SK-N-SH treated with all-trans-retinoic acid at 6 μM for 48 hours (cell line): ENCODE data around the gene FBXW4.

ENCODE experiments used
- ARNTL ChIP-seq: fragments of 450-650 bp; formaldehyde crosslinking; IDR thresholded peaks from 2 replicates; pipeline ENCODE4 v1.5.0; 2020; ENCODE audit warnings: low read depth, mild to moderate bottlenecking, moderate library complexity, borderline replicate concordance
- CSDC2 ChIP-seq: fragments of 250-450 bp; sonication (Bioruptor Pico); IDR thresholded peaks from 2 replicates; pipeline ENCODE4 v1.5.0; 2020; ENCODE audit warnings: mild to moderate bottlenecking, moderate library complexity
- ESRRG ChIP-seq: fragments of 250-450 bp; sonication (Bioruptor Pico); IDR thresholded peaks from 2 replicates; pipeline ENCODE4 v1.6.1; 2021; ENCODE audit warnings: mild to moderate bottlenecking
- GLIS3 ChIP-seq: fragments of 250-450 bp; sonication (Bioruptor Pico); IDR thresholded peaks from 2 replicates; pipeline ENCODE4 v1.5.0; 2020; ENCODE audit warnings: mild to moderate bottlenecking, moderate library complexity
- ISL1 ChIP-seq: fragments of 250-450 bp; sonication (Bioruptor Pico); IDR thresholded peaks from 2 replicates; pipeline ENCODE4 v2.1.2; 2022; ENCODE audit warnings: mild to moderate bottlenecking, moderate library complexity
- TOX ChIP-seq: fragments of 250-450 bp; sonication (Bioruptor Pico); IDR thresholded peaks from 2 replicates; pipeline ENCODE4 v1.8.0; 2021; ENCODE audit warnings: mild to moderate bottlenecking, moderate library complexity, borderline replicate concordance
- ZC3H10 ChIP-seq: fragments of 250-450 bp; sonication (Bioruptor Pico); IDR thresholded peaks from 2 replicates; pipeline ENCODE4 v1.5.1; 2021; ENCODE audit warnings: mild to moderate bottlenecking, moderate library complexity
- ZFP30 ChIP-seq: fragments of 450-650 bp; formaldehyde crosslinking; IDR thresholded peaks from 2 replicates; pipeline ENCODE4 v1.5.0; 2022; ENCODE audit warnings: mild to moderate bottlenecking, moderate library complexity
- ZNF8 ChIP-seq: fragments of 450-650 bp; formaldehyde crosslinking; IDR thresholded peaks from 2 replicates; pipeline ENCODE4 v1.5.0; 2020; ENCODE audit warnings: mild to moderate bottlenecking, moderate library complexity
- TF ChIP-seq, protein P1 (sequence below): fragments of 250-450 bp; sonication (Bioruptor Pico); IDR thresholded peaks from 2 replicates; pipeline ENCODE4 v1.8.0; 2020; ENCODE audit warnings: mild to moderate bottlenecking, moderate library complexity, borderline replicate concordance
- TF ChIP-seq, protein P2 (sequence below): fragments of 250-450 bp; sonication (Bioruptor Pico); IDR thresholded peaks from 2 replicates; pipeline ENCODE4 v1.5.0; 2020; ENCODE audit warnings: mild to moderate bottlenecking, moderate library complexity
- TF ChIP-seq, protein P3 (sequence below): fragments of 250-450 bp; sonication (Bioruptor Pico); IDR thresholded peaks from 2 replicates; pipeline ENCODE4 v1.8.0; 2021; ENCODE audit warnings: low read depth, mild to moderate bottlenecking, moderate library complexity, borderline replicate concordance

DNA sequence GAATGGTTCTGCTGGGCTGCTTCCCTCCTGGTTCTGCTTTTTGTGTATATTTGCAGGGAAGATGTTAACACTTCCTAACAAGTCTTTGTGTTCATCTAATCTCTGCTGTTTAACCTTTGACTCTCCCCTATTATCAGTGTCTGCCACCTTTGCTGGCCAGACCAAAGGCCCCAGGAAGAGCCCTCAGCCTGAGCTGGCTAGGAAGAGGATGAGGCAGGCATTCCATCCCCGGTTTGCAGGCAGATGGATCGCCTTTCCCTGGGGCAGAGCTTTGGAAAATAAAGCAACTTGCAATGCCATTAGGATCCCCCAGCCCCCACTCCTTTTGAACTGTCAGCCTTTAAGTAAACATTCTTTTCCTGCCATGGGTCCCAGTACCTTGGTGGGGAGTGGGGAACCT, 87.8 kb downstream of the FBXW4 start:
- TF ChIP-seq TOX (CRISPR knock-in tag) (no peak), ISL1 (CRISPR knock-in tag) (no peak), ZC3H10 (no peak), ESRRG (CRISPR knock-in tag) (no peak), ZFP30 (CRISPR knock-in tag) (no peak), ARNTL (CRISPR knock-in tag) (no peak), CSDC2 (CRISPR knock-in tag) (no peak), GLIS3 (CRISPR knock-in tag) (no peak), ZNF8 (CRISPR knock-in tag) (no peak)
- TF ChIP-seq, protein P1, sequence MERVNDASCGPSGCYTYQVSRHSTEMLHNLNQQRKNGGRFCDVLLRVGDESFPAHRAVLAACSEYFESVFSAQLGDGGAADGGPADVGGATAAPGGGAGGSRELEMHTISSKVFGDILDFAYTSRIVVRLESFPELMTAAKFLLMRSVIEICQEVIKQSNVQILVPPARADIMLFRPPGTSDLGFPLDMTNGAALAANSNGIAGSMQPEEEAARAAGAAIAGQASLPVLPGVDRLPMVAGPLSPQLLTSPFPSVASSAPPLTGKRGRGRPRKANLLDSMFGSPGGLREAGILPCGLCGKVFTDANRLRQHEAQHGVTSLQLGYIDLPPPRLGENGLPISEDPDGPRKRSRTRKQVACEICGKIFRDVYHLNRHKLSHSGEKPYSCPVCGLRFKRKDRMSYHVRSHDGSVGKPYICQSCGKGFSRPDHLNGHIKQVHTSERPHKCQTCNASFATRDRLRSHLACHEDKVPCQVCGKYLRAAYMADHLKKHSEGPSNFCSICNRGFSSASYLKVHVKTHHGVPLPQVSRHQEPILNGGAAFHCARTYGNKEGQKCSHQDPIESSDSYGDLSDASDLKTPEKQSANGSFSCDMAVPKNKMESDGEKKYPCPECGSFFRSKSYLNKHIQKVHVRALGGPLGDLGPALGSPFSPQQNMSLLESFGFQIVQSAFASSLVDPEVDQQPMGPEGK: no peak
- TF ChIP-seq, protein P2, sequence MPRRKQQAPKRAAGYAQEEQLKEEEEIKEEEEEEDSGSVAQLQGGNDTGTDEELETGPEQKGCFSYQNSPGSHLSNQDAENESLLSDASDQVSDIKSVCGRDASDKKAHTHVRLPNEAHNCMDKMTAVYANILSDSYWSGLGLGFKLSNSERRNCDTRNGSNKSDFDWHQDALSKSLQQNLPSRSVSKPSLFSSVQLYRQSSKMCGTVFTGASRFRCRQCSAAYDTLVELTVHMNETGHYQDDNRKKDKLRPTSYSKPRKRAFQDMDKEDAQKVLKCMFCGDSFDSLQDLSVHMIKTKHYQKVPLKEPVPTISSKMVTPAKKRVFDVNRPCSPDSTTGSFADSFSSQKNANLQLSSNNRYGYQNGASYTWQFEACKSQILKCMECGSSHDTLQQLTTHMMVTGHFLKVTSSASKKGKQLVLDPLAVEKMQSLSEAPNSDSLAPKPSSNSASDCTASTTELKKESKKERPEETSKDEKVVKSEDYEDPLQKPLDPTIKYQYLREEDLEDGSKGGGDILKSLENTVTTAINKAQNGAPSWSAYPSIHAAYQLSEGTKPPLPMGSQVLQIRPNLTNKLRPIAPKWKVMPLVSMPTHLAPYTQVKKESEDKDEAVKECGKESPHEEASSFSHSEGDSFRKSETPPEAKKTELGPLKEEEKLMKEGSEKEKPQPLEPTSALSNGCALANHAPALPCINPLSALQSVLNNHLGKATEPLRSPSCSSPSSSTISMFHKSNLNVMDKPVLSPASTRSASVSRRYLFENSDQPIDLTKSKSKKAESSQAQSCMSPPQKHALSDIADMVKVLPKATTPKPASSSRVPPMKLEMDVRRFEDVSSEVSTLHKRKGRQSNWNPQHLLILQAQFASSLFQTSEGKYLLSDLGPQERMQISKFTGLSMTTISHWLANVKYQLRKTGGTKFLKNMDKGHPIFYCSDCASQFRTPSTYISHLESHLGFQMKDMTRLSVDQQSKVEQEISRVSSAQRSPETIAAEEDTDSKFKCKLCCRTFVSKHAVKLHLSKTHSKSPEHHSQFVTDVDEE (CRISPR knock-in tag): no peak
- TF ChIP-seq, protein P3, sequence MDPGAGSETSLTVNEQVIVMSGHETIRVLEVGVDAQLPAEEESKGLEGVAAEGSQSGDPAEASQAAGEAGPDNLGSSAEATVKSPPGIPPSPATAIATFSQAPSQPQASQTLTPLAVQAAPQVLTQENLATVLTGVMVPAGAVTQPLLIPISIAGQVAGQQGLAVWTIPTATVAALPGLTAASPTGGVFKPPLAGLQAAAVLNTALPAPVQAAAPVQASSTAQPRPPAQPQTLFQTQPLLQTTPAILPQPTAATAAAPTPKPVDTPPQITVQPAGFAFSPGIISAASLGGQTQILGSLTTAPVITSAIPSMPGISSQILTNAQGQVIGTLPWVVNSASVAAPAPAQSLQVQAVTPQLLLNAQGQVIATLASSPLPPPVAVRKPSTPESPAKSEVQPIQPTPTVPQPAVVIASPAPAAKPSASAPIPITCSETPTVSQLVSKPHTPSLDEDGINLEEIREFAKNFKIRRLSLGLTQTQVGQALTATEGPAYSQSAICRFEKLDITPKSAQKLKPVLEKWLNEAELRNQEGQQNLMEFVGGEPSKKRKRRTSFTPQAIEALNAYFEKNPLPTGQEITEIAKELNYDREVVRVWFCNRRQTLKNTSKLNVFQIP (CRISPR knock-in tag): no peak
